Measurements from ENCODE around the gene CLMN. TPM values are rescaled to one million over a fixed set of nuclear protein-coding genes. Genes with fewer than 3 reads are reported as not detected.

The CLMN gene
- total RNA-seq, 1 donor from 2014 or later: 6.3 TPM

DNA sequence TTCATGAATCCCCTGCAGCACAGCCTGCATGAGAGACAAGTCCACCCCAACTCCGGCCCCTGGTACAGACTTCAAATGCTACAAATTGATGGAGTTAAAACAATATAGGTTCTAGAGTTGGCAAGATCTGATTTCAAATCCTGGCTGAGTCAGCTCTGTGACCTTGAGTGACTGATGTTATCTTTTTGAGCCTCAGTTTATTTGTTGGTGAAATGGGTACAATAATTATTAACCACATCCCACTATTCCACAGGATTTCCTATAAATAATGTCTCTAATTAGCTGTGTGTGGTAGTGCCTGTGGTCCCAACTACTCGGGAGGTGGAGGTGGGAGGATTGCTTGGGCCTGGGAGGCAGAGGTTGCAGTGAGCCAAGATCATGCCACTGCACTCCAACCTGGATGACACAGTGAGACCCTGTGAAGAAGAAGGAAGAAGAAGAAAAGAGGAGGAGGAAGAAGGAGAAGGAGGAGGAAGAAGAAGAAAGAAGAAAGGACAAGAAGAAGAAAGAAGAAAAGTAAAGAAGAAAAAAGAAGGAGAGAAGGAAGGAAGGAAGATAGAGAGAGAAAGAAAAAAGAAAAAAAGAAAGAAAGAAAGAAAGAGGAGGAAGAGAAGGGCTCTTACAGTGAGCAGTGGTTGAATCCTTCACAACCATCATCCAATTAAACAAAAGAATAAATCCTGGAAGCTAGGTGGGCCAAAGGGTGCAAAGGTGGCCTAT is 122.7 kb downstream of the CLMN start:
- Histone ChIP-seq H3K27me3 (no peaks in the 10 kb centered on the region), H3K9me3 (ENCODE audit: low read depth) (no peaks in the 10 kb centered on the region), H3K27ac (no peak overlapping the region), H3K4me1 (peaks cover 6% of the 10 kb centered on the region), H3K4me2 (no peak overlapping the region), H3F3A (ENCODE audit: low read depth) (no peaks in the 10 kb centered on the region), H3K36me3 (no peaks in the 10 kb centered on the region), H2AFZ (replicated peaks) (no peak overlapping the region), H4K20me1 (ENCODE audit: low read depth) (no peaks in the 10 kb centered on the region), H3K79me2 (ENCODE audit: low read depth) (no peaks in the 10 kb centered on the region), H3K9ac (no peak overlapping the region), H3K4me3 (no peak overlapping the region)
- H3K27ac Mint-ChIP-seq: no peak overlapping the region
- TF ChIP-seq EZH2 (IDR thresholded peaks at IDR 0.05): no peak
- TF ChIP-seq, protein P1, sequence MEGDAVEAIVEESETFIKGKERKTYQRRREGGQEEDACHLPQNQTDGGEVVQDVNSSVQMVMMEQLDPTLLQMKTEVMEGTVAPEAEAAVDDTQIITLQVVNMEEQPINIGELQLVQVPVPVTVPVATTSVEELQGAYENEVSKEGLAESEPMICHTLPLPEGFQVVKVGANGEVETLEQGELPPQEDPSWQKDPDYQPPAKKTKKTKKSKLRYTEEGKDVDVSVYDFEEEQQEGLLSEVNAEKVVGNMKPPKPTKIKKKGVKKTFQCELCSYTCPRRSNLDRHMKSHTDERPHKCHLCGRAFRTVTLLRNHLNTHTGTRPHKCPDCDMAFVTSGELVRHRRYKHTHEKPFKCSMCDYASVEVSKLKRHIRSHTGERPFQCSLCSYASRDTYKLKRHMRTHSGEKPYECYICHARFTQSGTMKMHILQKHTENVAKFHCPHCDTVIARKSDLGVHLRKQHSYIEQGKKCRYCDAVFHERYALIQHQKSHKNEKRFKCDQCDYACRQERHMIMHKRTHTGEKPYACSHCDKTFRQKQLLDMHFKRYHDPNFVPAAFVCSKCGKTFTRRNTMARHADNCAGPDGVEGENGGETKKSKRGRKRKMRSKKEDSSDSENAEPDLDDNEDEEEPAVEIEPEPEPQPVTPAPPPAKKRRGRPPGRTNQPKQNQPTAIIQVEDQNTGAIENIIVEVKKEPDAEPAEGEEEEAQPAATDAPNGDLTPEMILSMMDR (IDR thresholded peaks at IDR 0.05): no peak
- no peak for TF ChIP-seq EZH2phosphoT487 (IDR thresholded peaks at IDR 0.05)
- no peaks in the 10 kb centered on the region for H3K9me3 Mint-ChIP-seq
- peaks cover 11% of the 10 kb centered on the region for H3K4me1 Mint-ChIP-seq
- H3K4me3 Mint-ChIP-seq: no peak overlapping the region
- H3K27me3 Mint-ChIP-seq (ENCODE audit: insufficient read depth, low read depth): peaks cover 9% of the 10 kb centered on the region
- DNase-seq (ENCODE audit: low spot score): no peak
- H3K36me3 Mint-ChIP-seq: peaks cover 2% of the 10 kb centered on the region

DNA sequence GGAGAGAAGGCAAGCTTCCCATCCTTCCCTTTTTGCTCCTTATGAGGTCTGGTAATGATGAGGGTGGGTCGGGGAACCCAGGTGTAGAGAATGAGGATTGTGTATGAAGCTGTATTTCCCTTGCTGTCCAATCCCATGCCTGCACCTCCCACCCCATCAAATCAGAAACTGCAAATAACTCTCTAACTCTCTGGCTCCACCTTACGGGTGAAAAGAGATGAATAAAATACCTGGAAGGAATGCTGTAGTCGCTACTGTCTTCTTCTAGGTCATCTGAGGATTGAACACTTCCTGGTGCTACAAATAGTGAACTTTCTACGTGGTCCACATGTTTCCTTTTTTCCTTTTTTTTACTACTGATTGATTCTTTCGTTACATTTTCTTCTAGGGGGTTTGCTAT is 123.4 kb downstream of the CLMN start:
- no peaks in the 10 kb centered on the region for H4K20me1 ChIP-seq (ENCODE audit: low read depth)
- no peak overlapping the region for H3K9ac ChIP-seq
- Mint-ChIP-seq H3K27ac (no peak overlapping the region), H3K27me3 (ENCODE audit: insufficient read depth, low read depth) (peaks cover 9% of the 10 kb centered on the region), H3K4me3 (no peak overlapping the region), H3K9me3 (no peaks in the 10 kb centered on the region), H3K36me3 (peaks cover 2% of the 10 kb centered on the region), H3K4me1 (peaks cover 11% of the 10 kb centered on the region)
- no peak overlapping the region for H3K27ac ChIP-seq
- no peaks in the 10 kb centered on the region for H3K27me3 ChIP-seq
- no peaks in the 10 kb centered on the region for H3K9me3 ChIP-seq (ENCODE audit: low read depth)
- H3F3A ChIP-seq (ENCODE audit: low read depth): no peaks in the 10 kb centered on the region
- H3K4me1 ChIP-seq: peaks cover 6% of the 10 kb centered on the region
- no peak overlapping the region for H3K4me3 ChIP-seq
- TF ChIP-seq EZH2 (IDR thresholded peaks at IDR 0.05): no peak
- TF ChIP-seq, protein P1 (IDR thresholded peaks at IDR 0.05): peak; percentile 34
- no peak overlapping the region for H3K4me2 ChIP-seq
- no peak for DNase-seq (ENCODE audit: low spot score)
- no peaks in the 10 kb centered on the region for H3K36me3 ChIP-seq
- H3K79me2 ChIP-seq (ENCODE audit: low read depth): no peaks in the 10 kb centered on the region
- H2AFZ ChIP-seq (replicated peaks): no peak overlapping the region

DNA sequence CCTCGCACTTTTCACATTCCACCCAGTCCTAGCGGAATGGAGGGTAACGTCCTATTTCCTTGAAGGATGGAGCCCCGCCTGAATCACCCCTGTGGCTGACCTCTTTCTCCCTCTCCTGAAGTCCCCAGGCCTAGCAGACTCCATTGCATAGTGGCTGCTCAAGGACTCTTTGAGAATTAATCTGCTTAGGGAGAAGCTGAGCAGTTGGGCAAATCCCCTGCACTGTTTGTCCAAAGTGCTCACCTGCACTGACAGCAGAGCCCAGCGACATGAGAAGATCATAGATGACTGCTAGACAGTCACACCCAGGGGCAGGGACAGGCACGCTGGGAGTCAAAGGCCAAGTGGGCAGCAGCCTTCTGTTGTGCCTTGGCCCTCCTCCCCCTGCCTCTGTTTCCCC is 124.7 kb downstream of the CLMN start:
- Mint-ChIP-seq H3K36me3 (peaks cover 2% of the 10 kb centered on the region), H3K4me3 (no peak overlapping the region), H3K27me3 (ENCODE audit: insufficient read depth, low read depth) (peaks cover 9% of the 10 kb centered on the region), H3K27ac (no peak overlapping the region), H3K9me3 (no peaks in the 10 kb centered on the region), H3K4me1 (peaks cover 20% of the 10 kb centered on the region)
- H3K79me2 ChIP-seq (ENCODE audit: low read depth): no peaks in the 10 kb centered on the region
- no peak overlapping the region for H3K27ac ChIP-seq
- TF ChIP-seq, protein P1 (IDR thresholded peaks at IDR 0.05): no peak
- no peak for TF ChIP-seq EZH2 (IDR thresholded peaks at IDR 0.05)
- no peak for TF ChIP-seq EZH2phosphoT487 (IDR thresholded peaks at IDR 0.05)
- peaks cover 13% of the 10 kb centered on the region for H3K4me1 ChIP-seq
- H3F3A ChIP-seq (ENCODE audit: low read depth): no peaks in the 10 kb centered on the region
- no peak overlapping the region for H3K4me3 ChIP-seq
- H3K4me2 ChIP-seq: no peak overlapping the region
- no peak for DNase-seq (ENCODE audit: low spot score)
- no peak overlapping the region for H2AFZ ChIP-seq (replicated peaks)
- H3K9ac ChIP-seq: no peak overlapping the region
- no peaks in the 10 kb centered on the region for H4K20me1 ChIP-seq (ENCODE audit: low read depth)
- H3K27me3 ChIP-seq: no peaks in the 10 kb centered on the region
- H3K36me3 ChIP-seq: no peaks in the 10 kb centered on the region
- no peaks in the 10 kb centered on the region for H3K9me3 ChIP-seq (ENCODE audit: low read depth)

Measured in neural progenitor cell (in vitro differentiated cells).